ENCODE measurements around the gene CLEC2D.

GRCh38 chr12:9721394-9722092 lies 52.0 kb downstream of the CLEC2D start:
- TF ChIP-seq POLR2A (IDR thresholded peaks at IDR 0.05; ENCODE audit: low read length) (no peak), GATA1 (IDR thresholded peaks at IDR 0.05; ENCODE audit: low read depth, low read length) (no peak)

Measured in erythroblast (primary cell).